K562 (cell line): ENCODE measurements around the gene CMIP. TPM values are rescaled to one million over a fixed set of nuclear protein-coding genes. Genes with fewer than 3 reads are reported as not detected.

ENCODE experiments used
- ELF1 ChIP-seq: fragments of 200-800 bp; sonication (Bioruptor generic); IDR thresholded peaks from 2 replicates; pipeline ENCODE4 v1.6.1; 2016; ENCODE audit warnings: missing genetic modification characterization, missing compliant biosample characterization
- EP400 ChIP-seq: fragments of 450-650 bp; IDR thresholded peaks from 2 replicates; pipeline ENCODE4 v1.6.1; 2017; ENCODE audit warnings: antibody characterized with exemption, mild to moderate bottlenecking, moderate library complexity
- ETV5 ChIP-seq: sonication (generic); formaldehyde crosslinking; IDR thresholded peaks from 2 replicates; pipeline ENCODE4 v1.4.0; 2020; ENCODE audit warnings: low read depth, mild to moderate bottlenecking, missing genetic modification reagents
- FOXM1 ChIP-seq, 2 experiments: fragments of 450-650 bp in 1 of 2; sonication (generic) in 1 of 2; formaldehyde crosslinking in 1 of 2; IDR thresholded peaks; 2 replicates each; pipeline versions ENCODE4 v1.6.1 to v1.9.0; 2017 to 2022; ENCODE audit warnings: low read depth in 2 of 2, mild to moderate bottlenecking in 2 of 2, missing genetic modification reagents in 1 of 2, moderate library complexity in 1 of 2
- GABPB1 ChIP-seq: sonication (generic); formaldehyde crosslinking; IDR thresholded peaks from 2 replicates; pipeline ENCODE4 v1.8.0; 2022; ENCODE audit warnings: mild to moderate bottlenecking, missing genetic modification reagents
- ID3 ChIP-seq, 2 experiments: fragments of 250-450 bp in 1 of 2; fragments of 450-650 bp in 1 of 2; sonication (Bioruptor Pico) in 1 of 2; IDR thresholded peaks; 2 replicates each; pipeline versions ENCODE4 v1.6.1 to v1.8.0; 2016 to 2021; ENCODE audit warnings: mild to moderate bottlenecking in 2 of 2, moderate library complexity in 2 of 2, missing compliant biosample characterization in 1 of 2, missing genetic modification characterization in 1 of 2
- OTX1 ChIP-seq: fragments of 450-650 bp; formaldehyde crosslinking; IDR thresholded peaks from 2 replicates; pipeline ENCODE4 v1.4.0; 2022; ENCODE audit warnings: mild to moderate bottlenecking
- SMARCA5 ChIP-seq: fragments of 450-650 bp; IDR thresholded peaks from 2 replicates; pipeline ENCODE4 v1.6.1; 2016
- SREBF2 ChIP-seq: sonication (generic); formaldehyde crosslinking; IDR thresholded peaks from 2 replicates; pipeline ENCODE4 v1.4.0; 2020; ENCODE audit warnings: mild to moderate bottlenecking, missing genetic modification reagents
- STAT5B ChIP-seq: fragments of 250-450 bp; sonication (Bioruptor Pico); IDR thresholded peaks from 2 replicates; pipeline ENCODE4 v1.8.0; 2021; ENCODE audit warnings: mild to moderate bottlenecking, inconsistent platforms
- THAP7 ChIP-seq: fragments of 250-450 bp; sonication (Bioruptor Pico); IDR thresholded peaks from 2 replicates; pipeline ENCODE4 v1.5.0; 2021
- U2AF1 ChIP-seq: fragments of 200-400 bp; formaldehyde crosslinking; optimal IDR thresholded peaks from 2 replicates; pipeline ENCODE3; 2017; ENCODE audit warnings: mild to moderate bottlenecking, low read depth, low read length, moderate library complexity
- WHSC1 ChIP-seq: IDR thresholded peaks from one replicate; pipeline ENCODE4 v1.6.1; 2012; ENCODE audit warnings: low read length, control low read depth, inconsistent platforms
- ZBTB1 ChIP-seq: sonication (generic); formaldehyde crosslinking; IDR thresholded peaks from 2 replicates; pipeline ENCODE4 v1.8.1; 2023; ENCODE audit warnings: missing genetic modification reagents, low read depth, mild to moderate bottlenecking, borderline replicate concordance
- ZBTB49 ChIP-seq: sonication (generic); formaldehyde crosslinking; IDR thresholded peaks from 2 replicates; pipeline ENCODE4 v1.8.0; 2022; ENCODE audit warnings: missing genetic modification reagents, mild to moderate bottlenecking, borderline replicate concordance
- ZNF175 ChIP-seq: fragments of 200-800 bp; sonication (Bioruptor generic); IDR thresholded peaks from 2 replicates; pipeline ENCODE4 v1.6.1; 2016; ENCODE audit warnings: low read depth, mild to moderate bottlenecking, missing genetic modification characterization, missing compliant biosample characterization
- ZNF274 ChIP-seq: IDR thresholded peaks from 2 replicates; pipeline ENCODE4 v1.6.1; 2011; ENCODE audit warnings: low read depth, mild to moderate bottlenecking, low read length, moderate library complexity, borderline replicate concordance
- ZNF583 ChIP-seq: fragments of 250-450 bp; sonication (Bioruptor Pico); IDR thresholded peaks from 2 replicates; pipeline ENCODE4 v1.4.0; 2020
- polyA plus RNA-seq, 8 experiments: library from polyadenylated mRNA; depleted of rRNA in 4 of 8; stranded (reverse) in 5 of 8; unstranded in 3 of 8; fragments of >200 nt; fragmentation: Nextera tagmentation in 2 of 8; fragmentation: Illumina TruSeq in 1 of 8; extraction: Ambion mirVana in 2 of 8; extraction: Trizol in 1 of 8; gene quantifications; 2 replicates each; pipeline versions ENCODE4 v1.2.1 to v1.2.3, GENCODE V29; 2011 to 2014; ENCODE audit warnings: inconsistent platforms in 1 of 8, missing spikeins in 1 of 8
- total RNA-seq, 7 experiments: library from RNA; depleted of rRNA in 6 of 7; stranded (reverse); fragments of >200 nt in 6 of 7; fragmentation: Illumina TruSeq in 2 of 7; extraction: Trizol in 2 of 7; gene quantifications; 2 replicates each; pipeline versions ENCODE4 v1.2.1 to v1.2.3, GENCODE V29; 2011 to 2021; ENCODE audit warnings: low replicate concordance in 1 of 7
- TF ChIP-seq, protein P1 (sequence below): sonication (generic); formaldehyde crosslinking; IDR thresholded peaks from 2 replicates; pipeline ENCODE4 v1.8.0; 2022; ENCODE audit warnings: mild to moderate bottlenecking, missing genetic modification reagents, borderline replicate concordance

CMIP gene
- total and polyA plus RNA-seq, 9 of the 15 experiments (the other 6 are each of a cell fraction or from before 2014, with no cell fraction given), result 0.94 to 82.5 (median 10.3) TPM

GRCh38 chr16:81495321-81496234 lies 51.0 kb downstream of the CMIP start (continued):
- TF ChIP-seq ZNF583 (CRISPR knock-in tag), result peak; percentile 37; the same call in 1 of the 2 replicates
- TF ChIP-seq STAT5B (CRISPR knock-in tag), result no peak
- TF ChIP-seq WHSC1, result no peak
- TF ChIP-seq ZNF175 (CRISPR knock-in tag), result peak; percentile 87
- TF ChIP-seq, protein P1, sequence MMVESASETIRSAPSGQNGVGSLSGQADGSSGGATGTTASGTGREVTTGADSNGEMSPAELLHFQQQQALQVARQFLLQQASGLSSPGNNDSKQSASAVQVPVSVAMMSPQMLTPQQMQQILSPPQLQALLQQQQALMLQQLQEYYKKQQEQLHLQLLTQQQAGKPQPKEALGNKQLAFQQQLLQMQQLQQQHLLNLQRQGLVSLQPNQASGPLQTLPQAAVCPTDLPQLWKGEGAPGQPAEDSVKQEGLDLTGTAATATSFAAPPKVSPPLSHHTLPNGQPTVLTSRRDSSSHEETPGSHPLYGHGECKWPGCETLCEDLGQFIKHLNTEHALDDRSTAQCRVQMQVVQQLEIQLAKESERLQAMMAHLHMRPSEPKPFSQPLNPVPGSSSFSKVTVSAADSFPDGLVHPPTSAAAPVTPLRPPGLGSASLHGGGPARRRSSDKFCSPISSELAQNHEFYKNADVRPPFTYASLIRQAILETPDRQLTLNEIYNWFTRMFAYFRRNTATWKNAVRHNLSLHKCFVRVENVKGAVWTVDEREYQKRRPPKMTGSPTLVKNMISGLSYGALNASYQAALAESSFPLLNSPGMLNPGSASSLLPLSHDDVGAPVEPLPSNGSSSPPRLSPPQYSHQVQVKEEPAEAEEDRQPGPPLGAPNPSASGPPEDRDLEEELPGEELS (CRISPR knock-in tag), result 0 out of 2 replicates have a peak, but pooled peaks have one; percentile 35
- no peak for TF ChIP-seq ID3 (CRISPR knock-in tag; IDR thresholded peaks at IDR 0.05)
- peak; percentile 91 for TF ChIP-seq ID3 (tag; IDR thresholded peaks at IDR 0.05)
- TF ChIP-seq EP400, result peak; percentile 87
- TF ChIP-seq ETV5, result peak; percentile 99
- no peak for TF ChIP-seq ZNF274
- TF ChIP-seq ZBTB49 (CRISPR knock-in tag), result no peak
- peak; percentile 92 for TF ChIP-seq FOXM1 (IDR thresholded peaks at IDR 0.05; ENCODE audit: low read depth)
- no peak for TF ChIP-seq FOXM1 (CRISPR knock-in tag; IDR thresholded peaks at IDR 0.05; ENCODE audit: low read depth)
- peak; percentile 5; the same call in 1 of the 2 replicates for TF ChIP-seq OTX1 (CRISPR knock-in tag)
- TF ChIP-seq SMARCA5, result peak; percentile 98
- TF ChIP-seq GABPB1, result peak; percentile 90
- TF ChIP-seq SREBF2, result no peak
- no peak for TF ChIP-seq THAP7
- TF ChIP-seq U2AF1, result no peak
- no peak for TF ChIP-seq ELF1
- TF ChIP-seq ZBTB1 (CRISPR knock-in tag), result no peak
